Measurements from ENCODE around the gene DUS2. TPM values are rescaled to one million over a fixed set of nuclear protein-coding genes. Genes with fewer than 3 reads are reported as not detected.
A peak's percentile ranks its signal among the peaks of the same experiment; 100 is the strongest.

Gene DUS2
- total and polyA plus RNA-seq, 9 of the 15 experiments (the other 6 are each of a cell fraction or from before 2014, with no cell fraction given) = 5.8 to 22.5 (median 20.6) TPM

GRCh38 chr16:68084504-68085258 lies 61.6 kb downstream of the DUS2 start (continued):
- TF ChIP-seq, protein P1, sequence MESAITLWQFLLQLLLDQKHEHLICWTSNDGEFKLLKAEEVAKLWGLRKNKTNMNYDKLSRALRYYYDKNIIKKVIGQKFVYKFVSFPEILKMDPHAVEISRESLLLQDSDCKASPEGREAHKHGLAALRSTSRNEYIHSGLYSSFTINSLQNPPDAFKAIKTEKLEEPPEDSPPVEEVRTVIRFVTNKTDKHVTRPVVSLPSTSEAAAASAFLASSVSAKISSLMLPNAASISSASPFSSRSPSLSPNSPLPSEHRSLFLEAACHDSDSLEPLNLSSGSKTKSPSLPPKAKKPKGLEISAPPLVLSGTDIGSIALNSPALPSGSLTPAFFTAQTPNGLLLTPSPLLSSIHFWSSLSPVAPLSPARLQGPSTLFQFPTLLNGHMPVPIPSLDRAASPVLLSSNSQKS (CRISPR knock-in tag; IDR thresholded peaks at IDR 0.05) = no peak
- TF ChIP-seq ZNF707 (CRISPR knock-in tag; conservative IDR thresholded peaks at IDR 0.05) (no peak), SMARCB1 (IDR thresholded peaks at IDR 0.05; ENCODE audit: insufficient read length, low read depth) (peak; percentile 69), CC2D1A (IDR thresholded peaks at IDR 0.05) (no peak), HCFC1 (IDR thresholded peaks at IDR 0.05; ENCODE audit: low read depth, low read length) (peak; percentile 83), GTF2F1 (IDR thresholded peaks at IDR 0.05; ENCODE audit: low read depth, low read length) (peak; percentile 44; the same call in 1 of the 2 replicates), ZNF695 (CRISPR knock-in tag; IDR thresholded peaks at IDR 0.05) (no peak), DACH1 (IDR thresholded peaks at IDR 0.05; ENCODE audit: partially characterized antibody) (no peak), NCOA6 (IDR thresholded peaks at IDR 0.05) (no peak), SMC3 (conservative IDR thresholded peaks at IDR 0.05; ENCODE audit: insufficient read depth, low read depth, low read length) (no peak; the same call in 1 of the 2 replicates), ZFPM2 (CRISPR knock-in tag; IDR thresholded peaks at IDR 0.05) (no peak), ZZZ3 (IDR thresholded peaks at IDR 0.05) (no peak), SAFB2 (IDR thresholded peaks at IDR 0.05; ENCODE audit: borderline replicate concordance, low read depth, low read length, severe bottlenecking) (no peak), HDAC6 (IDR thresholded peaks at IDR 0.05; ENCODE audit: low read depth, low read length) (no peak), CREB5 (CRISPR knock-in tag; IDR thresholded peaks at IDR 0.05) (no peak), MCM2 (IDR thresholded peaks at IDR 0.05; ENCODE audit: low read depth) (no peak), NUFIP1 (IDR thresholded peaks at IDR 0.05; ENCODE audit: partially characterized antibody) (no peak), ZNF655 (CRISPR knock-in tag; IDR thresholded peaks at IDR 0.05) (no peak), LCOR (CRISPR knock-in tag; IDR thresholded peaks at IDR 0.05) (peak; percentile 90), TRIM24 (IDR thresholded peaks at IDR 0.05) (0 out of 4 replicates have a peak, but pooled peaks of 1 of the 2 experiments have one; percentile 17), NELFE (IDR thresholded peaks at IDR 0.05; ENCODE audit: insufficient read depth, insufficient read length) (no peak), PML (IDR thresholded peaks at IDR 0.05; ENCODE audit: low read length) (peak; percentile 72), ZBTB8A (IDR thresholded peaks at IDR 0.05; ENCODE audit: partially characterized antibody) (no peak)
- TF ChIP-seq, protein P2, sequence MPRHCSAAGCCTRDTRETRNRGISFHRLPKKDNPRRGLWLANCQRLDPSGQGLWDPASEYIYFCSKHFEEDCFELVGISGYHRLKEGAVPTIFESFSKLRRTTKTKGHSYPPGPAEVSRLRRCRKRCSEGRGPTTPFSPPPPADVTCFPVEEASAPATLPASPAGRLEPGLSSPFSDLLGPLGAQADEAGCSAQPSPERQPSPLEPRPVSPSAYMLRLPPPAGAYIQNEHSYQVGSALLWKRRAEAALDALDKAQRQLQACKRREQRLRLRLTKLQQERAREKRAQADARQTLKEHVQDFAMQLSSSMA (CRISPR knock-in tag; IDR thresholded peaks at IDR 0.05) = 0 out of 2 replicates have a peak, but pooled peaks have one; percentile 45
- TF ChIP-seq, protein P3, sequence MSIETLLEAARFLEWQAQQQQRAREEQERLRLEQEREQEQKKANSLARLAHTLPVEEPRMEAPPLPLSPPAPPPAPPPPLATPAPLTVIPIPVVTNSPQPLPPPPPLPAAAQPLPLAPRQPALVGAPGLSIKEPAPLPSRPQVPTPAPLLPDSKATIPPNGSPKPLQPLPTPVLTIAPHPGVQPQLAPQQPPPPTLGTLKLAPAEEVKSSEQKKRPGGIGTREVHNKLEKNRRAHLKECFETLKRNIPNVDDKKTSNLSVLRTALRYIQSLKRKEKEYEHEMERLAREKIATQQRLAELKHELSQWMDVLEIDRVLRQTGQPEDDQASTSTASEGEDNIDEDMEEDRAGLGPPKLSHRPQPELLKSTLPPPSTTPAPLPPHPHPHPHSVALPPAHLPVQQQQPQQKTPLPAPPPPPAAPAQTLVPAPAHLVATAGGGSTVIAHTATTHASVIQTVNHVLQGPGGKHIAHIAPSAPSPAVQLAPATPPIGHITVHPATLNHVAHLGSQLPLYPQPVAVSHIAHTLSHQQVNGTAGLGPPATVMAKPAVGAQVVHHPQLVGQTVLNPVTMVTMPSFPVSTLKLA (conservative IDR thresholded peaks at IDR 0.05) = peak; percentile 70; a peak in 3 of 4 replicates
